Keratinocyte (primary cell): Measurements from ENCODE around the gene ARMC5.

Experiments used
- CTCF ChIP-seq, 3 experiments: IDR thresholded peaks in 1 of 3; conservative IDR thresholded peaks in 1 of 3; optimal IDR thresholded peaks in 1 of 3; 2 replicates in 2 of 3; 3 replicates in 1 of 3; pipeline versions ENCODE3 to v1.5.1; 2011; ENCODE audit warnings: low read length in 3 of 3, mild to moderate bottlenecking in 3 of 3, moderate library complexity in 2 of 3, control low read depth in 1 of 3, inconsistent platforms in 1 of 3; ENCODE audit not compliant: insufficient read depth in 2 of 3; ENCODE audit errors: extremely low read depth in 1 of 3
- EZH2 ChIP-seq: IDR thresholded peaks from one replicate; pipeline ENCODE4 v1.6.1; 2012; ENCODE audit warnings: inconsistent platforms, mild to moderate bottlenecking, low read length, moderate library complexity

- no peak for TF ChIP-seq CTCF (optimal IDR thresholded peaks at IDR 0.05 in 1 of 3, IDR thresholded peaks at IDR 0.05 in 1 of 3, conservative IDR thresholded peaks at IDR 0.05 in 1 of 3; ENCODE audit: extremely low read depth in 1 of 3, insufficient read depth in 2 of 3, low read length in 3 of 3)
- no peak for TF ChIP-seq EZH2
These were observed 42.1 kb downstream of the ARMC5 start for GRCh38 chr16:31501226-31501965.
